Stimulated activated CD8-positive, alpha-beta memory T cell treated with anti-CD3 and anti-CD28 coated beads, Interleukin-15, amount 100 ng/mL, for 24 hours (primary cell): ENCODE results near the gene NTN5.
"Not testable (repeated sequence)": the region's sequence is repeated elsewhere in the genome, so short reads cannot be mapped to it uniquely, and the experiment has no call there.

Experiments used
- DNase-seq: peaks from one replicate; pipeline ENCODE4 v3.0.0-alpha.2; 2020; ENCODE audit warnings: low read depth

Gene NTN5

GRCh38 chr19:48644355-48644754 is 28.5 kb downstream of the NTN5 start:
- DNase-seq: no peak

GRCh38 chr19:48642862-48643261 is 30.0 kb downstream of the NTN5 start:
- no peak for DNase-seq

GRCh38 chr19:48641850-48642249 is 31.0 kb downstream of the NTN5 start:
- no peak for DNase-seq

- DNase-seq: no peak
Measured at GRCh38 chr19:48639483-48640375, 33.1 kb downstream of the NTN5 start.

- DNase-seq: no peak
Measured at GRCh38 chr19:48638831-48639381, 33.9 kb downstream of the NTN5 start.

- no peak for DNase-seq
Measured at GRCh38 chr19:48637948-48638830, 34.6 kb downstream of the NTN5 start.

GRCh38 chr19:48637449-48637947 is 35.3 kb downstream of the NTN5 start:
- peak; percentile 91 for DNase-seq

GRCh38 chr19:48636859-48637448 is 35.9 kb downstream of the NTN5 start, which contains the start of gene DBP:
Gene DBP, minus strand, starts transcription at chr19:48637379. Its CDS starts 385 bp downstream, at chr19:48636994.
- DNase-seq: no peak

GRCh38 chr19:48635966-48636858 is 36.6 kb downstream of the NTN5 start:
- DNase-seq: no peak

GRCh38 chr19:48635263-48635965 is 37.4 kb downstream of the NTN5 start:
- DNase-seq: peak; percentile 68

- peak; percentile 86 for DNase-seq
Measured at GRCh38 chr19:48634424-48635262, 38.2 kb downstream of the NTN5 start.

GRCh38 chr19:48634036-48634342 is 38.8 kb downstream of the NTN5 start:
- no peak for DNase-seq

GRCh38 chr19:48633148-48634035 is 39.4 kb downstream of the NTN5 start:
- DNase-seq: no peak

- DNase-seq: no peak
Measured at GRCh38 chr19:48632692-48633147, 40.1 kb downstream of the NTN5 start.

- not testable (repeated sequence) for DNase-seq
Measured at GRCh38 chr19:48632286-48632685, 40.5 kb downstream of the NTN5 start.

- DNase-seq: no peak
Measured at GRCh38 chr19:48631225-48631624, 41.6 kb downstream of the NTN5 start.

GRCh38 chr19:48630296-48631063 is 42.3 kb downstream of the NTN5 start:
- DNase-seq: no peak
